ENCODE data around the gene SLC51A. TPM values are rescaled to one million over a fixed set of nuclear protein-coding genes. Genes with fewer than 3 reads are reported as not detected.

Gene SLC51A
- total RNA-seq, 1 experiment from 2014 or later = not detected

Other genes starting within 250 kb of the SLC51A start
- 49.9 and 59.5 TPM in 2 replicates for gene TFRC, start 134.4 kb upstream of the SLC51A start, total RNA-seq (2014; rRNA removed; shearing (Covaris generic); ENCODE audit: low replicate concordance)
- gene ZDHHC19, start 5.1 kb upstream of the SLC51A start, total RNA-seq (2014; rRNA removed; shearing (Covaris generic); ENCODE audit: low replicate concordance) = not detected in 2 replicates
- gene PCYT1A, start 71.2 kb downstream of the SLC51A start, total RNA-seq (2014; rRNA removed; shearing (Covaris generic); ENCODE audit: low replicate concordance) = 52.6 and 82.0 TPM in 2 replicates
- 15.4 and 34.3 TPM in 2 replicates for gene DYNLT2B, start 101.7 kb downstream of the SLC51A start, total RNA-seq (2014; rRNA removed; shearing (Covaris generic); ENCODE audit: low replicate concordance)
- not detected in 2 replicates for gene TM4SF19, start 121.9 kb downstream of the SLC51A start, total RNA-seq (2014; rRNA removed; shearing (Covaris generic); ENCODE audit: low replicate concordance)
- gene UBXN7, start 215.9 kb downstream of the SLC51A start, total RNA-seq (2014; rRNA removed; shearing (Covaris generic); ENCODE audit: low replicate concordance) = 9.5 and 13.1 TPM in 2 replicates

All from MG63 (cell line).